Measurements from ENCODE around the gene PDE6C. TPM values are rescaled to one million over a fixed set of nuclear protein-coding genes. Genes with fewer than 3 reads are reported as not detected.

Gene PDE6C
- not detected in 2 replicates for total RNA-seq
- 0.08 TPM for polyA plus RNA-seq (2012)

GRCh38 chr10:93612311-93612710 lies at the start of gene PDE6C:
TSS of gene PDE6C (plus strand) at chr10:93612537. CDS start at chr10:93612726, 189 bp downstream.
- DNase-seq (ENCODE audit: low read depth), result no peak

- DNase-seq (ENCODE audit: low read depth), result no peak
Measured at GRCh38 chr10:93565446-93565845, 46.9 kb upstream of the PDE6C start.

- no peak for DNase-seq (ENCODE audit: low read depth)
Measured at GRCh38 chr10:93566435-93567276, 45.7 kb upstream of the PDE6C start, which contains the start of gene FFAR4. TSS of gene FFAR4 (plus strand) at chr10:93566665. CDS start at chr10:93566721, 56 bp downstream.

GRCh38 chr10:93567277-93568104 lies 44.8 kb upstream of the PDE6C start:
- DNase-seq (ENCODE audit: low read depth), result no peak

- peak; percentile 15 for DNase-seq (ENCODE audit: low read depth)
Measured at GRCh38 chr10:93568105-93568390, 44.3 kb upstream of the PDE6C start.

- DNase-seq (ENCODE audit: low read depth), result no peak
Measured at GRCh38 chr10:93570383-93570782, 42.0 kb upstream of the PDE6C start.

GRCh38 chr10:93572606-93573005 lies 39.7 kb upstream of the PDE6C start:
- no peak for DNase-seq (ENCODE audit: low read depth)

- peak; percentile 76 for DNase-seq (ENCODE audit: low read depth)
Measured at GRCh38 chr10:93573051-93573909, 39.1 kb upstream of the PDE6C start.

GRCh38 chr10:93573924-93574323 lies 38.4 kb upstream of the PDE6C start:
- DNase-seq (ENCODE audit: low read depth), result no peak

- no peak for DNase-seq (ENCODE audit: low read depth)
Measured at GRCh38 chr10:93576888-93577287, 35.4 kb upstream of the PDE6C start.

- DNase-seq (ENCODE audit: low read depth), result no peak
Measured at GRCh38 chr10:93577565-93577964, 34.8 kb upstream of the PDE6C start.

GRCh38 chr10:93579089-93579488 lies 33.2 kb upstream of the PDE6C start:
- no peak for DNase-seq (ENCODE audit: low read depth)

GRCh38 chr10:93579985-93580711 lies 32.2 kb upstream of the PDE6C start:
- no peak for DNase-seq (ENCODE audit: low read depth)

GRCh38 chr10:93580828-93581227 lies 31.5 kb upstream of the PDE6C start:
- DNase-seq (ENCODE audit: low read depth), result no peak

GRCh38 chr10:93584445-93584844 lies 27.9 kb upstream of the PDE6C start:
- no peak for DNase-seq (ENCODE audit: low read depth)

- no peak for DNase-seq (ENCODE audit: low read depth)
Measured at GRCh38 chr10:93589648-93590562, 22.4 kb upstream of the PDE6C start.

GRCh38 chr10:93590638-93591037 lies 21.7 kb upstream of the PDE6C start:
- no peak for DNase-seq (ENCODE audit: low read depth)

GRCh38 chr10:93591065-93591808 lies 21.1 kb upstream of the PDE6C start:
- no peak for DNase-seq (ENCODE audit: low read depth)

GRCh38 chr10:93593254-93593653 lies 19.1 kb upstream of the PDE6C start:
- DNase-seq (ENCODE audit: low read depth), result no peak

Measured in myocyte (in vitro differentiated cells).